H9 (cell line): ENCODE measurements around the gene BFSP1. TPM values are rescaled to one million over a fixed set of nuclear protein-coding genes. Genes with fewer than 3 reads are reported as not detected.

Experiments
- DNase-seq: peaks from one replicate; pipeline ENCODE4 v3.0.0-alpha.2; 2017
- H2AFZ ChIP-seq: one replicate; pipeline ENCODE4 v1.6.1; 2013; ENCODE audit warnings: mild to moderate bottlenecking, low read length, control low read depth, moderate library complexity
- H2AK5ac ChIP-seq: 2 replicates; pipeline ENCODE4 v1.6.1; 2013; ENCODE audit warnings: low read length, control low read depth, mixed read lengths; ENCODE audit not compliant: insufficient read length
- H2BK120ac ChIP-seq: one replicate; pipeline ENCODE4 v1.6.1; 2013; ENCODE audit warnings: low read depth, mild to moderate bottlenecking, low read length, control low read depth, inconsistent platforms; ENCODE audit not compliant: poor library complexity, severe bottlenecking
- H2BK12ac ChIP-seq: 2 replicates; pipeline ENCODE4 v1.6.1; 2013; ENCODE audit warnings: low read length, control low read depth, mixed read lengths, low read depth; ENCODE audit not compliant: insufficient read length
- H2BK15ac ChIP-seq: 2 replicates; pipeline ENCODE4 v1.6.1; 2013; ENCODE audit warnings: low read depth, low read length, control low read depth
- H2BK20ac ChIP-seq: one replicate; pipeline ENCODE4 v1.6.1; 2013; ENCODE audit warnings: low read depth, mild to moderate bottlenecking, low read length, control low read depth, inconsistent platforms; ENCODE audit not compliant: poor library complexity, severe bottlenecking
- H2BK5ac ChIP-seq: 2 replicates; pipeline ENCODE4 v1.6.1; 2013; ENCODE audit warnings: low read length, control low read depth, mixed read lengths; ENCODE audit not compliant: insufficient read length
- H3K14ac ChIP-seq: 2 replicates; pipeline ENCODE4 v1.6.1; 2013; ENCODE audit warnings: low read length, control low read depth; ENCODE audit not compliant: insufficient read depth
- H3K18ac ChIP-seq: 2 replicates; pipeline ENCODE4 v1.6.1; 2013; ENCODE audit warnings: low read depth, mild to moderate bottlenecking, mixed read lengths, low read length, control low read depth; ENCODE audit not compliant: insufficient read length
- H3K23ac ChIP-seq: 2 replicates; pipeline ENCODE4 v1.6.1; 2013; ENCODE audit warnings: low read length, control low read depth, mixed read lengths, low read depth; ENCODE audit not compliant: insufficient read length
- H3K23me2 ChIP-seq: 2 replicates; pipeline ENCODE4 v1.6.1; 2013; ENCODE audit warnings: low read depth, mild to moderate bottlenecking, mixed read lengths, low read length, control low read depth; ENCODE audit not compliant: insufficient read length, poor library complexity, severe bottlenecking
- H3K27ac ChIP-seq: 2 replicates; pipeline ENCODE4 v1.5.1; 2013; ENCODE audit warnings: low read length, control low read depth, mixed read lengths, low read depth; ENCODE audit not compliant: insufficient read length
- H3K27me3 ChIP-seq: 2 replicates; pipeline ENCODE4 v1.6.1; 2013; ENCODE audit warnings: low read length, control low read depth, inconsistent platforms; ENCODE audit not compliant: insufficient read depth
- H3K4ac ChIP-seq: 2 replicates; pipeline ENCODE4 v1.6.1; 2013; ENCODE audit warnings: low read depth, mild to moderate bottlenecking, control low read depth, inconsistent platforms, low read length, moderate library complexity
- H3K4me1 ChIP-seq: 2 replicates; pipeline ENCODE4 v1.6.1; 2013; ENCODE audit warnings: low read length, control low read depth, inconsistent platforms; ENCODE audit not compliant: insufficient read depth
- H3K4me2 ChIP-seq: 2 replicates; pipeline ENCODE4 v1.6.1; 2013; ENCODE audit warnings: low read length, control low read depth, mixed read lengths; ENCODE audit not compliant: insufficient read length, insufficient read depth
- H3K56ac ChIP-seq: 2 replicates; pipeline ENCODE4 v1.6.1; 2013; ENCODE audit warnings: low read depth, mild to moderate bottlenecking, mixed read lengths, low read length, control low read depth; ENCODE audit not compliant: insufficient read length
- H3K79me1 ChIP-seq: 2 replicates; pipeline ENCODE4 v1.6.1; 2013; ENCODE audit warnings: low read depth, mild to moderate bottlenecking, moderate library complexity, low read length, control low read depth, inconsistent platforms; ENCODE audit not compliant: insufficient read depth, poor library complexity, severe bottlenecking
- H3K79me2 ChIP-seq: 2 replicates; pipeline ENCODE4 v1.6.1; 2013; ENCODE audit warnings: low read length, control low read depth, inconsistent platforms; ENCODE audit not compliant: insufficient read depth
- H3K9ac ChIP-seq: 2 replicates; pipeline ENCODE4 v1.6.1; 2013; ENCODE audit warnings: low read length, control low read depth, mixed read lengths; ENCODE audit not compliant: insufficient read length; ENCODE audit errors: extremely low read depth
- H3K9me3 ChIP-seq: one replicate; pipeline ENCODE4 v1.6.1; 2013; ENCODE audit warnings: low read depth, low read length, inconsistent platforms; ENCODE audit not compliant: control insufficient read depth
- H3T11ph ChIP-seq: one replicate; pipeline ENCODE4 v1.6.1; 2013; ENCODE audit warnings: mild to moderate bottlenecking, low read length, control low read depth, inconsistent platforms
- H4K20me1 ChIP-seq: one replicate; pipeline ENCODE4 v1.6.1; 2013; ENCODE audit not compliant: control insufficient read depth, insufficient read length, insufficient read depth
- H4K5ac ChIP-seq: 2 replicates; pipeline ENCODE4 v1.6.1; 2013; ENCODE audit warnings: low read depth, mild to moderate bottlenecking, mixed read lengths, low read length, control low read depth; ENCODE audit not compliant: insufficient read length
- H4K8ac ChIP-seq: replicated peaks from 2 replicates; pipeline ENCODE4 v1.6.1; 2013; ENCODE audit warnings: low read length, control low read depth, mixed read lengths, low read depth; ENCODE audit not compliant: insufficient read length
- H4K91ac ChIP-seq: 2 replicates; pipeline ENCODE4 v1.6.1; 2013; ENCODE audit warnings: low read depth, mild to moderate bottlenecking, moderate library complexity, mixed read lengths, low read length, control low read depth; ENCODE audit not compliant: insufficient read length
- H3K27ac Mint-ChIP-seq, 3 experiments: 2 replicates in 2 of 3; 3 replicates in 1 of 3; pipeline ENCODE4 v1.8.0; 2020 to 2021; ENCODE audit warnings: mixed read lengths in 3 of 3, mild to moderate bottlenecking in 1 of 3, moderate library complexity in 1 of 3
- H3K27me3 Mint-ChIP-seq: 2 replicates; pipeline ENCODE4 v1.8.0; 2021; ENCODE audit warnings: low read depth, mild to moderate bottlenecking, moderate library complexity, mixed read lengths
- H3K36me3 Mint-ChIP-seq, 3 experiments: 2 replicates in 2 of 3; 3 replicates in 1 of 3; pipeline ENCODE4 v1.8.0; 2020 to 2021; ENCODE audit warnings: low read depth in 3 of 3, mixed read lengths in 3 of 3; ENCODE audit not compliant: insufficient read depth in 1 of 3
- H3K4me1 Mint-ChIP-seq, 2 experiments: 2 replicates each; pipeline ENCODE4 v1.8.0; 2020; ENCODE audit warnings: mixed read lengths in 2 of 2
- H3K4me3 Mint-ChIP-seq, 2 experiments: 2 replicates in 1 of 2; 3 replicates in 1 of 2; pipeline ENCODE4 v1.8.0; 2020 to 2021; ENCODE audit warnings: mild to moderate bottlenecking in 2 of 2, mixed read lengths in 2 of 2, moderate library complexity in 1 of 2
- H3K9me3 Mint-ChIP-seq, 2 experiments: 2 replicates in 1 of 2; 3 replicates in 1 of 2; pipeline ENCODE4 v1.8.0; 2020; ENCODE audit warnings: mild to moderate bottlenecking in 2 of 2, mixed read lengths in 2 of 2, moderate library complexity in 1 of 2
- CTCF ChIP-seq: fragments of 200-600 bp; sonication (generic); conservative IDR thresholded peaks from 3 replicates; pipeline ENCODE4 v1.8.0; 2021; ENCODE audit warnings: antibody characterized with exemption, mild to moderate bottlenecking
- WGBS: extraction: QIAGEN DNeasy Blood & Tissue Kit; methylation state at CpG from one replicate; pipeline ENCODE4 v1.1.7; 2013; ENCODE audit warnings: missing lambda C conversion rate, low lambda C conversion rate, mixed read lengths; ENCODE audit not compliant: insufficient read length; ENCODE audit errors: extremely low coverage; 5-methylcytosine and 5-hydroxymethylcytosine counted together
- total RNA-seq: library from RNA; stranded (reverse); gene quantifications from 2 replicates; pipeline ENCODE4 v1.2.1, GENCODE V29; 2021

BFSP1 gene
- total RNA-seq, 1 experiment from 2014 or later = 9.4 TPM

GRCh38 chr20:17480696-17481095, 50.5 kb downstream of the BFSP1 start:
- H4K5ac ChIP-seq = no peak overlapping the region
- H3K27ac Mint-ChIP-seq = no peak overlapping the region
- WGBS = no CpG with 5 or more reads among the region's 11 CpGs

More at GRCh38 chr20:17480696-17481095, 50.5 kb downstream of the BFSP1 start:
- Histone ChIP-seq H3K9ac (no peak overlapping the region), H2BK12ac (no peak overlapping the region), H4K20me1 (no peaks in the 10 kb centered on the region), H3K27me3 (no peaks in the 10 kb centered on the region), H2BK5ac (no peak overlapping the region), H3K79me1 (no peaks in the 10 kb centered on the region), H3K14ac (no peak overlapping the region), H2BK120ac (no peak overlapping the region), H3T11ph (no peak overlapping the region), H4K91ac (no peak overlapping the region), H3K23ac (no peak overlapping the region), H3K27ac (no peak overlapping the region), H3K4me2 (no peak overlapping the region), H3K79me2 (no peaks in the 10 kb centered on the region), H3K56ac (no peak overlapping the region), H3K18ac (no peak overlapping the region), H2BK15ac (no peak overlapping the region), H3K9me3 (no peaks in the 10 kb centered on the region), H3K4ac (no peak overlapping the region), H4K8ac (no peak overlapping the region), H2AK5ac (no peak overlapping the region), H2AFZ (no peak overlapping the region), H2BK20ac (no peak overlapping the region), H3K23me2 (no peaks in the 10 kb centered on the region), H3K4me1 (no peaks in the 10 kb centered on the region)
- Mint-ChIP-seq H3K27me3 (peaks cover 4% of the 10 kb centered on the region; the same call in 1 of the 2 replicates), H3K4me3 (no peak overlapping the region), H3K9me3 (no peaks in the 10 kb centered on the region), H3K4me1 (no peaks in the 10 kb centered on the region), H3K36me3 (no peaks in the 10 kb centered on the region)
- DNase-seq = no peak
- TF ChIP-seq CTCF = no peak
